ENCODE data around the gene ANKS3.

Gene ANKS3

DNA sequence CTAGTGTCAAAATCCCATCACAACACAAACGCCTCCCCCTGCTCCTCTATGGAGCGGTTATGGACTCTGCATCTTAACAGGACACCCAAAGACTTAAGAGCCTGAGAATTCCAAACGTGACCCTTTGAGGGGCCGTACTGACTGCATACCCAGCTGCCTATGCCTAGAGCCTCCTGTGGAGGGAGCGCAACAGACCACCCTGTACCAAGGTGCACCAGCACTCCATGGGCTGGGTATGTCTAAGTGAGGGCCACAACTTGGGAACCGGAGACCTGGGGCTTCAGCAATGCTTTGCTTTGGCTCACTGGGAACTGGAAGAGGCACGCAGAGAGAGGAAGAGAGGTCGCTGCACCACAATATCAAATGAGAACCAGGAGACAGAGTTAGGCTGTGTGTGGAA lies 5.4 kb downstream of the ANKS3 start:
- TF ChIP-seq, protein P1, sequence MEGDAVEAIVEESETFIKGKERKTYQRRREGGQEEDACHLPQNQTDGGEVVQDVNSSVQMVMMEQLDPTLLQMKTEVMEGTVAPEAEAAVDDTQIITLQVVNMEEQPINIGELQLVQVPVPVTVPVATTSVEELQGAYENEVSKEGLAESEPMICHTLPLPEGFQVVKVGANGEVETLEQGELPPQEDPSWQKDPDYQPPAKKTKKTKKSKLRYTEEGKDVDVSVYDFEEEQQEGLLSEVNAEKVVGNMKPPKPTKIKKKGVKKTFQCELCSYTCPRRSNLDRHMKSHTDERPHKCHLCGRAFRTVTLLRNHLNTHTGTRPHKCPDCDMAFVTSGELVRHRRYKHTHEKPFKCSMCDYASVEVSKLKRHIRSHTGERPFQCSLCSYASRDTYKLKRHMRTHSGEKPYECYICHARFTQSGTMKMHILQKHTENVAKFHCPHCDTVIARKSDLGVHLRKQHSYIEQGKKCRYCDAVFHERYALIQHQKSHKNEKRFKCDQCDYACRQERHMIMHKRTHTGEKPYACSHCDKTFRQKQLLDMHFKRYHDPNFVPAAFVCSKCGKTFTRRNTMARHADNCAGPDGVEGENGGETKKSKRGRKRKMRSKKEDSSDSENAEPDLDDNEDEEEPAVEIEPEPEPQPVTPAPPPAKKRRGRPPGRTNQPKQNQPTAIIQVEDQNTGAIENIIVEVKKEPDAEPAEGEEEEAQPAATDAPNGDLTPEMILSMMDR (IDR thresholded peaks at IDR 0.05; ENCODE audit: low read depth, low read length) = no peak
- in situ Hi-C loops (cut with HindIII; ENCODE audit: low sequenced_read_pairs) = no loop called here
- no peak overlapping the region for H3K4me3 ChIP-seq (ENCODE audit: low read depth, low read length)
- no peak for DNase-seq (ENCODE audit: low read depth, low spot score)

DNA sequence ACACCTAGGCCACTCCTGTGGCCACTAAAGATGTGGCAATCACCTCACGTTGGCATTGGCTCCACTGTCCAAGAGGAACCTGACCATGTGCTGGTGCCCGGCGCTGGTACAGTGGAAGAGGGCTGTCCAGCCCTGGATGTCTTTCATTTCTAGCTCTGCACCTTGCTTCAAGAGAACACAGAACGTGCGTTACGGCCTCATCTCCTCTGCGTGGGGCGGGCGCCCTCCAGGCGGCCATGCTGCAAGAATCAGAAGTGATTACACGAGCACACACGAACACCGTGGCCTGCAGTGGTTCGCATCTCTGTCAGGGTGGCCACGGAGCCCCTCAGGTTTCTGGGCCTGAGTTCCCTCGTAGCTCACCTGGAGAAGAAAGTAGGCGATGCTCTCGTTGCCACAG lies 7.5 kb downstream of the ANKS3 start:
- DNase-seq (ENCODE audit: low read depth, low spot score) = no peak
- in situ Hi-C loops (cut with HindIII; ENCODE audit: low sequenced_read_pairs) = no loop called here
- TF ChIP-seq, protein P1 (IDR thresholded peaks at IDR 0.05; ENCODE audit: low read depth, low read length) = no peak
- no peak overlapping the region for H3K4me3 ChIP-seq (ENCODE audit: low read depth, low read length)

- H3K4me3 ChIP-seq (ENCODE audit: low read depth, low read length) = no peak overlapping the region
- DNase-seq (ENCODE audit: low read depth, low spot score) = no peak
- in situ Hi-C loops (cut with HindIII; ENCODE audit: low sequenced_read_pairs) = no loop called here
- TF ChIP-seq, protein P1 (IDR thresholded peaks at IDR 0.05; ENCODE audit: low read depth, low read length) = no peak
Measured at GRCh38 chr16:4724661-4725270, 9.3 kb downstream of the ANKS3 start.

- in situ Hi-C loops (cut with HindIII; ENCODE audit: low sequenced_read_pairs) = no loop called here
Measured at GRCh38 chr16:4723071-4723767, 10.9 kb downstream of the ANKS3 start.

DNA sequence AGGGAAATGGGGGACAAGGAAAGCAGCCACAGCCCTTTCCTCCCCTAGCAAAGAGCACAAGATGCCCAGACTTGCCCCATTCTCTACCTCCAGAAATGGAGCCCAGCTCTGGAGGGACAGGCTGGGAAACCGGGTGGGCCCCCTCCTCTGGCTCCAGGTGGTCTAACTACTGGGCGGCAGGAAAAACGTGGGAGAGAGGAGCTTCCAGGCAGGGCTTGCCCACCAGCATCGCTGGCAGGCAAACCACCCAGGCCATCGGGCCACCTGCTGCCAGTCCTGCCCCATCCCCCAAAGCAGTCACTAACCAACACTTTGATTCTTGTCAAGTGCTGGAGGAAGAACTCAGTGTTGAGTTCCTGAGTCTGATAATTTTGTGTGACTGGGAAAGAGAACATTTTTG lies 15.6 kb downstream of the ANKS3 start:
- TF ChIP-seq, protein P1 (IDR thresholded peaks at IDR 0.05; ENCODE audit: low read depth, low read length) = no peak
- in situ Hi-C loops (cut with HindIII; ENCODE audit: low sequenced_read_pairs) = no loop called here
- H3K4me3 ChIP-seq (ENCODE audit: low read depth, low read length) = no peak overlapping the region
- DNase-seq (ENCODE audit: low read depth, low spot score) = no peak

More at GRCh38 chr16:4723071-4723767, 10.9 kb downstream of the ANKS3 start:
- TF ChIP-seq, protein P1 (IDR thresholded peaks at IDR 0.05; ENCODE audit: low read depth, low read length) = no peak
- H3K4me3 ChIP-seq (ENCODE audit: low read depth, low read length) = no peak overlapping the region
- DNase-seq (ENCODE audit: low read depth, low spot score) = peak; percentile 29

GRCh38 chr16:4714996-4715395 lies 19.1 kb downstream of the ANKS3 start:
- TF ChIP-seq, protein P1 (IDR thresholded peaks at IDR 0.05; ENCODE audit: low read depth, low read length) = no peak
- no peak for DNase-seq (ENCODE audit: low read depth, low spot score)
- no peak overlapping the region for H3K4me3 ChIP-seq (ENCODE audit: low read depth, low read length)
- in situ Hi-C loops (cut with HindIII; ENCODE audit: low sequenced_read_pairs) = no loop called here

All from astrocyte of the spinal cord (primary cell).